ENCODE data around the gene DCHS1.

The DCHS1 gene

GRCh38 chr11:6646071-6646470, 9.5 kb downstream of the DCHS1 start:
- DNase-seq (ENCODE audit: low read depth), result no peak

- DNase-seq (ENCODE audit: low read depth), result no peak
Observed at GRCh38 chr11:6642957-6643356, 12.7 kb downstream of the DCHS1 start.

DNA sequence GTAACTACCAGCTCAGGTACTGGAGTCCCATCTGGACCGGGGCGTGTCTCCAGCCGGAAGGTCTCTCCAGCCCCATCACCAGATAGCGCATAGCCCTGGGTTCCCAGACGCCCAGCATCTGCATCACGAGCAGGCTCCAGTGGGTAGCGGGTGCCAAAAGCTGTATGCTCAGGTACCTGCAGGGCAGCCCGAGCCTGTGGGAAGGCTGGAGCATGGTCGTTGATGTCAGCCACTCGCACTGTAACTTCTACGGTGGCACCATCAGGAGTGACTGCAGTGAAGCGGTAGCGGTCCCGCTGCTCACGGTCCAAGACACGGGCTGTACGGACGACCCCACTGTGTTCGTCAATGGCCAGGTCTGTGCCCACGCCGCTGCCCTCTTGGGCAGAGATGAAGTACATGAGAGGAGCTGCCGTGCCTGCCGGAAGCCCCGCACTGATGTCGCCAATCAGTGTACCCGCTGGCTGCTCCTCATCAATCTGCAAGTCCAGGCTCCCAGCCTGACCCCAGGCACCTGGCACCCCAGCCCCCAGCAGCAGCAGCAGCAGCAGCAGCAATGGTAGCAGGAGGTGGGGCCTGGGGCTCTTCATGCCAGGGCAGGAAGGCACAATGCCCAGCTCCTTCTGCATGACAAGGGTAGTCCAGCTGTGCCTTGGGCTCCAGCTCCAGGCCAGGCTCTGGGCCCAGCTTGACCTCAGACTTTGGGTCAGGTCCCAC, 14.5 kb downstream of the DCHS1 start:
- no peak for DNase-seq (ENCODE audit: low read depth)

GRCh38 chr11:6640036-6640984, 15.3 kb downstream of the DCHS1 start:
- DNase-seq (ENCODE audit: low read depth), result no peak

DNA sequence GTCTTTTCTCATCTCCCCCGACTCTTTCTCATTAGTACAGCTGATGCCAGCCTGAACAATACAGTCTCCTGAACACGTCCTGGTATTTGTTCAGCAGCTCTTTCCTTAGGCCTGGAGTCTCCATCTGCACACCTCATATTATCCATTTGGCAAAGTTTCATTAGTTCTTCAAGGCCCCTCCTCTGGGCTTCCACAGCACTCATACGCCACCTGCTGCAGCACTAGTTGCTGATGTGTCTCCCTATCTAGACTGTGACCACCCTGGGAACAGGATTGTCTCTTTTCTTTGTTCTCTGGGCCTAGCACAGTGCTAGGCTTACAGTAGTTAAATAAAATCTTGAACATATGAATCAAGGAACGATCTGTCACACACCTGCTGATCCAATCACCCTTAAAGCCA, 17.2 kb downstream of the DCHS1 start:
- DNase-seq (ENCODE audit: low read depth), result no peak

GRCh38 chr11:6637871-6638270, 17.7 kb downstream of the DCHS1 start:
- no peak for DNase-seq (ENCODE audit: low read depth)

GRCh38 chr11:6636480-6636879, 19.1 kb downstream of the DCHS1 start:
- no peak for DNase-seq (ENCODE audit: low read depth)

GRCh38 chr11:6635082-6635932, 20.3 kb downstream of the DCHS1 start:
- no peak for DNase-seq (ENCODE audit: low read depth)

DNA sequence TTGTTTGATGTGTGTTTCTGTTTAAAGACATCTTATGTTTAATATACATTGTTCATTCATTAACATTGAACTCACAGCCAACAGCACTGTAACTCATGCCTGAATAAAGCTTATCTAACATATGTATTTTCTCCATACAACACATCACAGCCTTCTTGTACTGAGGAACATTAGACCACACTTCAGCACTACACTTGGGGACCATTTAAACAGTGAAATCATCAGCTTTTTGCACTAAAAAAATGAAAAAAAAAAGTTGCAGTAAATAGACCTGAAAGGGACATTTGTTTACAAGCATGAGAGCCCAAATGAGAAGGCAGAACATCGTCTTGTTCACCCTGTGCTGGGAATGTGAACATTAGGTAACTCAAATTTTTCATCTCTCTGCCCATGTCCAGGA, 21.1 kb downstream of the DCHS1 start:
- no peak for DNase-seq (ENCODE audit: low read depth)

DNA sequence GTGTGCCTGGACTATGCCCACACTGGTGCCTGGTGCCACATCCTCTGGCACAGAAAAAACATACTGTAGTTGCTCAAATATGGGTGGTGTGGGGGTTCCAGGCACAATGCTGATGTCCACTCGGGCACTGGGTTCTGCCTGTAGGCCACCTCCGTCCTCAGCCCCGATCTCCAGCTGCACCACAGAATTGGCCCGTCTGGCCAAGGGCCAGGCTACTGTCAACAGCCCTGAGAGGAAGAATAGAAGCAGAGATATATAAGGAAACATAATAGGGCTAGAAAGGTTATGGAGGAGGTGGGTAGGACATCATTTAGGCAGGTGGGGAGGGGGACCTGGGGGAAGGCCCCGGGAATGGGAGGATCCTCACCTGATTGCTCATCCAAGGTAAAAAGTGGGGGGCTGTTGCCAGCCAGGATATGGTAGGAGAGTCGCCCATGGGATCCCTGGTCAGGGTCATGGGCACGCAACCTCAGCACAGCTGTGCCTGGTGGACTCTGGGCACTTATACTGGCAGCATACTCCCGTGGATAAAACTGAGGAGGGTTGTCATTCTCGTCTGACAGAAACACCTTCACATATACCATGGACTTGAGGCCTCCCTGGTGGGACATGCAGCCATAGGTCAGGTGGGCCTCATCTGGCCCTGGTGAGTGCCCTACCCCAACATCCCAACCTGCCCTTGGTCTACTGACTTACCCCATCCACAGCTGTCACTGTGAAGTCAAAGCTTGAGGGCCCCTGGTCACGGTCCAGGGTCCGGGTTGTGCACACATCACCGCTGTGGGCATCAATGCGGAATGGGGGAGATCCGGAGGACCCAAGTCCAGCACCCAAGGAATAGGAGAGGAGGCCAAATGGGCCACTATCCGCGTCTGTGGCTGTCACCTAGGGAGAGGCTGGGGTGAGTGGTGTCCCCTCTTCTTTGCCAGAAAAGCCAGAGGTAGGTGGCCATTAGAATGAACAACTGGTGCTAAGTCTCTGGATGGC, 21.9 kb downstream of the DCHS1 start:
- no peak for DNase-seq (ENCODE audit: low read depth)

GRCh38 chr11:6632116-6633073, 23.2 kb downstream of the DCHS1 start:
- DNase-seq (ENCODE audit: low read depth), result no peak

DNA sequence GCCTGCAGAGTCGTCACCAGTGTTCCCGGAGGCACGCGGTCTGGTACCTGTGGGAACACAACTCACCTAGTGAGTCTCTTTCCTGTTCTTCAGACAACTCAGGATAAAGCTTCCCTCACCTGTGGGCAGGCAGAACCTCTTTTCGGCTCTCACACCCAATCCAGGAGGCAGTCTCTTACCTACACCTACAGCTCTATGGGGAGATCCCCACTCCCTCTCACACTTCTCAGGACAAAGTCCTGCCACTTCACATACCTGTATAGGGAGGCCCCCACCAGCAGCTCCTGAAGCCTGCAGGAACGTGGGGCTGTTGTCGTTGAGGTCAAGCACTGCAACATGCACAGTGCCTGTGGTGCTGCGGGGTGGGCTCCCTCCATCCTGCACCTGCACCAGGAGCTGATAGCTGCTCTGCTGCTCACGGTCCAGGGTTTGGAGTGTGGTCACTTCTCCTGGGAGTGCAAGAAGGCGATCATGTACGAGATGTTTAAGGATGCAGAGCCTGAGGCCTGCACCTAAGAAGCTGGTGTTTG, 24.2 kb downstream of the DCHS1 start:
- no peak for DNase-seq (ENCODE audit: low read depth)

GRCh38 chr11:6630632-6631291, 24.8 kb downstream of the DCHS1 start:
- DNase-seq (ENCODE audit: low read depth), result no peak

DNA sequence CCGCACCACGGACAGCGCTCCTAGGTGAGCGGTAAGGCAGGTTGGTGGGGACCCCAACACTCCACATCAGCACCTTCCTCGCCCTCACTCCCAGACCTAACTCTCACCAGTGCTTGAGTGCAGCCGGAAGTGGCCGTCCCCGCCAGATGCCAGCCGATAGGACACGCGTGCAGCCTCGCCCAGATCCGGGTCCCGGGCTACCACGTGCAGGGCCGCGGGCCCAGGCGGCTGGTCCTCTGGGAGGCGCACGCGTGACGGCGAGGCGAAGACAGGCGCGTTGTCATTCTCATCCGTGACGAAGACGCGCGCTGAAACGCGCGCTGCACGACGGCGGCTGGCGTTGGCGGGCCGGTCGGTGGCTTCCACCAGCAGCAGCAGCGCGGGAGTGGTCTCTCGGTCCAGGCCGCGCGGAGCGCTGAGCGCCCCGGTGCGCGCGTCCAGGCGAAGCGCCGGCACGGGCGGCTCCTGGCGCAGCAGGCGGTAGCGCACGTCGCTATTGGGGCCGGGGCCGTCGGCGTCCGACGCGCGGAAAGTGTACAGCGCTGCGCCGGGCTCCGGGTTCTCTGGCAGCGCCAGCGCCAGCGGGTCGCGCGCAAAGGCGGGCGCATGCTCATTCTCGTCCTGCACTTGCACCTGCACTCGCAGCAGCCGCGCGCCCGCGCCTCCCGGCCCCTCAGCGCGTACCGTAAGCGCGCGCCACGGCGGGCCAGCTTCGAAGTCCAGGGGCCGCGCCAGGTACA, 25.5 kb downstream of the DCHS1 start:
- DNase-seq (ENCODE audit: low read depth), result no peak

DNA sequence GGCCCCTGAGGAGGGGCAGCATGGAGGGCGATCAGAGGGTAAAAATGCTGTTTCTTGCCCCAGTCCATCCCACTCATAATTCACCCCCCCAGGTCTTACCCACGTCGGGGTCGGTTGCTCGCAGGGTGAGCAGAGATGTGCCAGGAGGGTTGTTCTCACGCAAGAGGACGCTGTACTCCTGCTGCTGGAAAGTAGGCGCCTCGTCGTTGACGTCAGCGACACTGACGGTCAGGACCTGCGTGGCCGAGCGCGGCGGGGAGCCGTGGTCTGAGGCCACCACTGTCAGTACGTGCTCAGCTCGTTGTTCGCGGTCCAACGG, 26.1 kb downstream of the DCHS1 start:
- no peak for DNase-seq (ENCODE audit: low read depth)

- no peak for DNase-seq (ENCODE audit: low read depth)
Observed at GRCh38 chr11:6628526-6628925, 27.1 kb downstream of the DCHS1 start.

- DNase-seq (ENCODE audit: low read depth), result no peak
Observed at GRCh38 chr11:6627762-6628241, 27.8 kb downstream of the DCHS1 start.

DNA sequence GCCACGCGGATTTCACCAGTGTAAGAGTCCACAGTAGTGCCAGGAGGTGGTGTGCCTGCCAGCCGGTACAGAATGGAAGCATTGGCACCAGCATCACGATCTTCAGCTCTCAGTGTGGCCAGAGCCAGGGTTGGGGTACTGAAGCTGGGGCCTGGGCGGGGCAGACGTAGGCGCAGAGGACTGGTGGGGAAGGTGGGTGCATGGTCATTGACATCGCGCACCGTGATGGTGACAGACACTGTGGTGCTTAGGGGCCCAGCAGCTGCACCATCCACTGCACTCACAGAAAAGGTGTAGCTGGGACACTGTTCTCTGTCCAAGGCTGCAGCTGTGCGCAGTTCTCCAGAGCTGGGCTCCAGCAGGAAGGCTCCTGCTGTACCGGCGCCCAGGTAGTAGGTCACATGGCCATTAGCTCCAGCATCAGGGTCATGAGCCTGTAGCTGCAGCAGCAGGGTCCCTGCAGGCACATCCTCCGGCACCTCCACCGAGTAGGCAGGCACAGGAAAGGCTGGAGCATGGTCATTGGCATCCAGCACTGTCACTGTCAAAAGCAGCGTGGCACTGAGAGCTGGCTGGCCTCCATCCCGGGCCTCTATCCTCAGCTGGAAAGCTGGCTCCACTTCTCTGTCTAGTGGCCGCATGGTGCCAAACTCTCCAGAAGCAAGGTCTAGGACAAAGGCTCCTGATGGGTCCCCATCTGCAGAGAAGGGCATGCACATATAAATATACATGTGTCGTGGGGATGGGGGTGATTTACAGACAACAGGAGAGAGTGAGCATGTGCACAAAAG, 28.4 kb downstream of the DCHS1 start:
- DNase-seq (ENCODE audit: low read depth), result no peak

Measured in HS-27A (cell line).